Inflammatory macrophage (primary cell): Measurements from ENCODE around the gene GUCY1B1.

Experiments
- DNase-seq, 2 donors: peaks; one replicate each; pipeline ENCODE4 v3.0.0-alpha.2; 2020 to 2022

The GUCY1B1 gene

DNA sequence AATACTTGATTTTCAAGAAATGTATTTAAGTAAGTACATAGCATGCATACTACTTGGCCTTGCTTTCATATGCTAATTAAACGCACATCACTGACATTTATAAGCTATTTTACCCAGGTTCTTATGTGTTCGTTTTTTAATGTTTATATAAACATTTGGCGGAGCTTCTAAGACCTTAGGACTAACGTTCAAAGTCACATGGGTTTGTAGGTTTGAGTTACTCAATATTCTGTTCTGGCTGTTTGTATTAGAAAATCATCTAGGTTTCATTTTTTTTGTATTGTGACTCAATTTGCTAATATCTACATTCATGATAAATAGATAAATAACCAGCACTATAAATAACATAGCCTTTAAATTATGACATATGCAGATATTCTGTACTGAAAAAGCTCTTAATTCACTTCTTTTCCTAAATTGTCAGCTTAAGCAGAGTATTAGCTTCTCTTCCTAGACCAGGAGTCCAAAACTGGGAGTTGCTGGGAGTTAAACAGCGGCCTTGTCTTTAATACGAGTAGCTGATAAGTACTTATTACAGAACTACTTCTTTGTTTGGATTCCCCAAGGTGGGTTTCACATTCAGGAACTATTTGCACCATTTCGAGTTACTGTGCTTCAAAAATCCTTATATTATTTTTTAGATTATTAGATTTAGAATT, 42.0 kb downstream of the GUCY1B1 start:
- DNase-seq: no peak

DNA sequence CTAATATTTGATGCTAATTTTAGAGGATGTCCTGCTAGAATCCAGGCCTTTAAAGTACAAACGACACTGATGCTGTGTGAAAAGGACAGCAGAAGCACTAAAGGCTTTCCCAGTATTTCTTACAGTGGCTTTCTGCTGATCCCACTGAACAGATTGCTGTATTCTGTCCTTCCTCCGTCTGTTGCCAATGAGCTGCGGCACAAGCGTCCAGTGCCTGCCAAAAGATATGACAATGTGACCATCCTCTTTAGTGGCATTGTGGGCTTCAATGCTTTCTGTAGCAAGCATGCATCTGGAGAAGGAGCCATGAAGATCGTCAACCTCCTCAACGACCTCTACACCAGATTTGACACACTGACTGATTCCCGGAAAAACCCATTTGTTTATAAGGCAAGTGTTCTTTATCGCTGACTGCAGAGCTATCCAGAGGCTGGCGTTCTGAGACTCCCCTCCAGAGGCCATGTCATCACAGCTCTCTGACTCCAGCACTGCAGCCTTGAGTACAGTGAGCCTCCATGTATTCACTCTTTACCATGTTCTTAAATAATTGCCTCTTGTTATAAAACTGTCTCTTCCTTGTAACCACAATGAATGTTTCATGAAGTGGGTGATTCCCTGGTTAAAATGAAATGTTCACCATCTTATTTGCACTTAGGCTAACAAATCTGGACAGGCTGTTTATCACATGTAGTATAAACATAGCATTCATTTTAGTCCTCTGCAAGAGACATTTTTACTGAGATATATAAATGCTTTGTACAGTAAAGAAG, 43.6 kb downstream of the GUCY1B1 start:
- no peak for DNase-seq

DNA sequence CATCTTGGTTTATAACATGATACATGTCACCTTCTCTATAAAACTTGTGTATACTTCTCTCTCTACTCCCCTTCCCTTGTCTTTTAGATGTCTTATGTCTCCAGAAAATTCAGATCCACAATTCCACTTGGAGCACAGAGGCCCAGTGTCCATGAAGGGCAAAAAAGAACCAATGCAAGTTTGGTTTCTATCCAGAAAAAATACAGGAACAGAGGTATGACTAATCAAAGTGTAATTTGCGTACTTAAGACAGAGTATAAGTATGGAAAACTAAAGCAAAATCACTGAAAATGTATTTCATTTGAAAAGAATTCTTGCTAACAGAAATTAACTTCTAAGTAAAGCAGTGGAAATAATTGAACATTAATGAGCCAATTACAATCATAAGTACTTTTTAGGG, 46.2 kb downstream of the GUCY1B1 start:
- no peak for DNase-seq

DNA sequence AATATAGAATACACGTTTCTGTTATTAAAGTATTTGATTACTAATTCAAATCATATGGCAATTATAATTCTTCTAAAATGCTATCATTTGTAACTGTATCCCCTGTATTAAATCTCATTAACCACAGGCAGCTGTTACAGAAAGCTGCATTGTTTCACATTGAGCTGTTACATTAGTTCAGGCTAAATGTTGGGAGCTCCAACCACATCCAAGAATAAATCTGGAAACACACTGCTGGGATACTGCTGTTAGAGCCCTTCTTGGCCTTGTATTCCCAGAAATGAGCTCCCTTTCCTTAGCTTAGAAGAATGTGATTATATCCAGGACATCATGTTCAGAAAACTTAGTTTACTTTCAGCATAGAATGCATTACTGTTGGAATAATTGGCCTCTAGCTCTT, 48.2 kb downstream of the GUCY1B1 start:
- no peak for DNase-seq

DNA sequence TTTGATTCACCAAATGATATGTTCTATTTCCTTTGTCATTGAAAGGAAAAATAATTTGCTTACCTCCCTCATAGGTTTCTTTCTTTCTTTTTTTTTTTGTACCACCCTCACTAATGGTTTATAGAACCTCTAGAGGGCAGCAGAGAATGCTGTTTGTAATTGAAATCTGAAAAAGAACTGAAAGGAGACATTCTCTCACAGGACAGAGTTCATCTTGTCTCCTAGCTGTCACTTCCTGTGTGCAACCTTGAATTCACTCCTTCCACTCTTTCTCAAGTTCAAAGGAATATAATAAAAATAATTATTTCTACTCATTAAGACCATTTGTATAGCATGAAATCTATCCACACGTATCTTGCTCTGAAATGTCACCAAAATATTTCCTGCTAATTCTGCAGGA, 51.0 kb downstream of the GUCY1B1 start:
- peak; percentile 66 to 83 for DNase-seq

DNA sequence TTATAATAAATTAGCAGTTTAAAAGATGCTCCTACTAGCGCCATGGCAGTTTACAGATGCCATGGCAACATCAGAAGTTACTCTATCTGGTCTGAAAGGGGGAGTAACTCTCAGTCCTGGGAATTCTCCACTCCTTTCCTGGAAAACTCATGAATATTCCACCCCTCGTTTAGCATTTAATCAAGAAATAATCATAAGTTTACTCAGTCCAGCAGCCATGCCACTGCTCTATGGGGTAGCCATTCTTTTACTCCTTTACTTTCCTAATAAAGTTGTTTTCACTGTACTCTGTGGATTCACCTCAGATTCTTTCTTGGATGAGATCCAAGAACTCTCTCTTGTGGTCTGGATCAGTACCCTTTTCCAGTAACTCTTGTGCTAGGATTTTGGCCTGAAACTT, 52.3 kb downstream of the GUCY1B1 start:
- no peak for DNase-seq

DNA sequence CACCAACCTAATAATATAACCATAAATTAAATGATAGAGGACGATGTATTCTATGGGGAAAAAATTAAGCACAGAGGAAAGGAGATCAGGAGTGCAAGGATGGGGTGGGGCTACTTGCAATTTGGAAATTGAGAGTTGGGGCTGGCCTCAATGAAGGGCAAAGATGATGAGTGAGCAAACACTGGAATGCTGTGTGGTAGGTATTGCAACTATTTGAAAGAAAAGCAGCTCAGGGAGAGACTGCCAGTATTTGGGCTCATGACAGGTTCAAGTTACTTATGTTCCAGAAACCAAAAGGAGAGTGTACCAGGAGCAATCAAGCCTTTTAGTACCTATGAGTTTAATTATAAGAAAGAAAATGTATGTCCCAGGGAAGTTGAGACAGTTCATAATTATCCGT, 59.8 kb downstream of the GUCY1B1 start:
- no peak for DNase-seq

DNA sequence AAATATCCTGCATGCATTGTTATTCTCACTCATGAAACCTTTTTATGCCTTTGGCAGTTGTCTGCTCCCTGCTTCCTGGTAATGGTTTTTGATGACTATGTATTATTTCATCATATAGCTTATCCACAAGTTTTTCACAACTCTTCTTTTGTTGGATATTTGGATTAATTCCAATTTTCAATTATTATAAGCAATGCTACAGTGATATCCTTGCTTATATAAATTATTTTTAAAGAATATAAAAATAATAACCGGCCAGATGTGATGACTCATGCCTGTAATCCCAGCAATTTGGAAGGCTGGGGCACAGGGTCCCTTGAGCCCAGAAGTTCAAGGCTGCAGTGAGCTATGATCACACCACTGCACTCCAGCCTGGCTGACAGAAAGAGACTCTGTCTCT, 60.2 kb downstream of the GUCY1B1 start:
- DNase-seq: no peak

DNA sequence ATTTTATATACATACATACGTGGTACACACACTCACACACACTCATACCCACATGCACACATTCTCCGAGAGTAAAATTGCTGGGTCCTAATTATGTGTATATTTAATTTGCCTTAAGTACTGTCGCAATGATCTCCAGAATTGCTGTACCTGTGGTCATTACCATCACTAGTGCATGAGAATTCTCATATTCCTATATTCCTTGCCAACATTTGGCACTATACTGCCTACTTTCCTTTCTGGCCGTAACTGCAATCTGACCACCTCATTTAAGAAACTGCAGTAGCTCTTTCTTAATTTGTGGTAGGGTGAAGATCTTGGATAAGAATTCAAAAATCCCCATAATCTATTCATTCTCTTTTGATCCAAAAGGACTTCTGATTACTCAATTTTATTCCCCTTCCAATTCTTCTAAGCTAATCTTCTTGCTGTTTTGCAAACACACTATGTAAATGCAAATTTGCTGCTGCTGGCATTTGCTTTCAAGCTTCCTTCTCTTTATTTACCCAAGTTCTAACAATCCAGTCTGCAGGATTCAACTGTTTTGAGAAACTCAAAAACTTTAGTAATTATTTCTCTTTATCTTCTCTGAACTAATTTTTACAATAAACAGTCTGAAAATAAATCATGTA, 62.2 kb downstream of the GUCY1B1 start:
- no peak for DNase-seq

DNA sequence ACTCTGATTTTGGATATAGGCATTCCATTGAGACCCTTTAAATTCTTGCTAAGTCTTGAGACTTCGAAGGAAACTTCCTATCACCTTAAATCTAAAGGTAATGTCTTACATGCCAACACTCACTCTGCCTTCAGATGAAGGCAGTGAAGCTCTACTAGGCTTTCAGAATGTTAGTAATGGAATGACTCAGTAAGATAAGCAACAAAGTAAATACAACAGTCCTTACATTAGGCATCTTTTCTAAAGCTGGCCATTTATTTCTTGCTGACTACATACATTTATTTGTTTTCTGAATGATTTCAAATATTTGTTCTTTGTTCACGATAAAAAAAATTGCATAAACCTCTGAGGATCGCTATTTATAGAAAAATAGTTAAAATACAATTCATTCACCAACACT, 63.8 kb downstream of the GUCY1B1 start:
- no peak for DNase-seq

DNA sequence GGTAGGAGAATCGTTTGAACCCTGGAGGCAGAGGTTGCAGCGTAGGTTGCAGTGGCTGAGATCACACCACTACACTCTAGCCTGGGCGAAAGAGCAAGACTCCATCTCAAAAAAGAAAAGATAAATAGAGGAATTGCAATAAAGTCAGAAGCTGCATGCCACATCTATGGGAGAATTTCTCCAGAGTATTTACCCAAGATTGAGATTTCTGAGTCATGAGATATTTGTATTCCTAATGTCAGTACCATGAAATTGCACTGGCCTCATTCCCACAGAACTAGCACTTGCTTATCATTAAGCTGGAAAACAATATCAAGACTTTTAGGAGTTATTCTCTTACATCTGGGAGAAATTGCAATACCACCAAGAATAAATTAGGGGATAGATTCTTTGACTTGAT, 69.8 kb downstream of the GUCY1B1 start:
- no peak for DNase-seq

DNA sequence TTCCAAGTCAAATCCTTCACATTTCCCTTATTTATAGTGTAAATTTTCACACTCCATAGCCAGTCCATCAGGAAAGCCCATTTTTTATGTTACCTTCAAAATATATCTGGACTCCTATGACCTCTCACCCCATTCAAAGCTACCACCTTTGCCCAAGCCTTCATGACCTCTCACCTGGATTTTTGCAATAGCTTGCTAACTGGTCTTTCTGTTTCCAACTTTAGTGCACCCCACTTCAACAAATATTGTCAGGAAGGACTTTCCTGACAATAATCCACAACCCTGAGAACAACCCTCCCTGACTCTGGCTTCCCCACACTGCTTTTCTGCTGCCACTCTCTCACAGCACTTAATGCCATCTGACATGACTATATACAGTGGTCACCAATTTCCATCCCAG, 73.8 kb downstream of the GUCY1B1 start:
- no peak for DNase-seq

DNA sequence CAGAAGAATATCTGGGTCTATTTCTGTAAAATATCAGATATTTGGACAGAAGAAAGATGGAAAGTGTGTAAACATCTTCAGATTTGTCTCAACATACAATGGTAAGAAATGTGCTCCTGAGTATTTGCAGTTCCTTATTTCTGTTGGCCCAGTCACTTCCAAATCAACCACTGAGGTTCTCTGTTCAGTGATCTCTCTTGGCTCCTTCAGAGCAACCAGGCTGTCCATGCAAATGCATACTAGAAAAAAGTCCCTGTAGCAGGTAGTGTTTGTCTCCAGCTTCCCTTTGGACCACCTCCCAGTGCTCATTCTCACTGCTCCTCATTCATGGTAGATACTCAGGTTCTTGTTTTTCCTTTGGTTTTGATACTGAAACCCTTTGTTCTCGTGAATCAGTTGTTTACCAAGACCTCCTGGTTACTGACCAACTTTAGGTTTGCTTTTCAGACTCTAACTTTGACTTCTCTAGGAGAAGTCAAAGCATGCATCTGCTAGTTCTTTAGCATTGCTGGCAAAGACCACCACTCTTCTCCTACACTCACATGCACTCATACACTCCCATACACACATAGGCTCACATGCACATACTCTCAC, 78.5 kb downstream of the GUCY1B1 start:
- no peak for DNase-seq

DNA sequence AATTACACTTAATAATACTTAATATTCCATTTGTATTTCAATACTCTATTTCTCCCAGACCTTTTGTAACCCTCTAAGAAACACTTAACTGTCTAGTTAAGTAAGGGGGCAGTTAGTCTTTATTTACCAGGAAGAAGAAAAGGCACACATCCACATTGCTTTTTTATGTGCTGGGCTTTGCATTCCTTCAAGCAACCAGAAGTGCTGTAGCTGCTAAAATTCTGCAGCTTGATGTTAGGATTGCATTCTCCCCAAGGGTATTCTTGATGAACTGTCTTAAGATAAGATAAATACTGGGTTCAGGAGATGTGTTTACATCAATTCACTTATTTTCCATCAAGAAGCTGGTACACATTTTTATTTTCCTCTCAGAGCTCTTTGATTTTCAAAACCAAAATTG, 83.3 kb downstream of the GUCY1B1 start:
- no peak for DNase-seq

DNA sequence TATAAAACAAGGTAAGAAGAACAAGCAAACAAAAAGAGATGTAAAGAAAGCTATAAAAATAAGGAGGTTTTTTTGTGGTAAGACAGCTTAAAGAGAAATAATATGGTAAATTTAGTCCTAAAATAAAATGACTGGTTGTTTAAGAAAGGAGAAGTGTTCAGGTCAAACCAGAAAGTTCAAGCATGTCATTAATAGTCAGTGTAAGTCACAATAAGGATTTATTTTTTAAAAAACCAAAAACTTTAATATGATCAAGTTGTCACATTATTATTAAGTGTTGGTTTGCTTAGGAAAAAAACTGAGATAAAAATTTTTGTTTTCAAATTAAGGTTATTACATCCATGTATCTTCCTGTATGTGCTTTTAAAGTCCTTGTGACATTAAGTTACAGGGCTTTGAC, 88.1 kb downstream of the GUCY1B1 start:
- no peak for DNase-seq

DNA sequence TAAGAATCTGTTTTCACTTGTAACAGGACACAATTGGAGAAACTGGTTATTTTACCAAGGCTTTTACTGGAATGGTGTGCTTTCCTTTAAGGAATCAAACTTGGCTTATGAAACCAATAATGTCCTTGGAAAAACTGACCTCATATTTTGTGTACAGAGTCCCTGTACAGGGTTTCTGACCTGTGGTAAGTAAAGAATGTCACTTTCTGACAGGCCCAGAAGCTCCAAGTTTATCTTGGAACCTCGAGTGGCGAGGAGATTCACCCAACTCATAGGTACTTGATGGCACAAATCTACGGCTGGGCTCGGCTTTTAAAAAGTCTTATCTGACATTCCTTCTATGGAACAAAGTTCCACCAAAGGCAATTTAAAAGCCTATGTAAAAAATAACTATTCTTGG, 90.2 kb downstream of the GUCY1B1 start:
- DNase-seq: no peak

DNA sequence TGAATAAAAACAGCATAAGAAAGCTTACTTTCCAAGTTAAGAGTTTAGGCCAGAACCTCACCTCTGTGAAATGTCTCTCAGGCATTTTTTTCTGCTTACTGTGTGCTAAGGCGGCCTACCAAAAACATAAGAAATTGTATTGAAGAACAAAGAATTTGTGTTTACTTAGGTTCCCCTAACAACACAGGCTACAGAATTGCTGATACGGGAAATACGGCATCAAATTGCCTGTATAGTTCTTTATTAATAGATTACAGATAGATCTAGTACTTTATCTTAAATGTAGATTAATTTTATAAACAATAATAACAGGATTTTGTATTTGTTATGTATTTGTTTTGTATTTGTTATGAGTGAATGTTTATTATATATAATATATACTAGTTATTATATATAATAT, 94.4 kb downstream of the GUCY1B1 start:
- DNase-seq: no peak

DNA sequence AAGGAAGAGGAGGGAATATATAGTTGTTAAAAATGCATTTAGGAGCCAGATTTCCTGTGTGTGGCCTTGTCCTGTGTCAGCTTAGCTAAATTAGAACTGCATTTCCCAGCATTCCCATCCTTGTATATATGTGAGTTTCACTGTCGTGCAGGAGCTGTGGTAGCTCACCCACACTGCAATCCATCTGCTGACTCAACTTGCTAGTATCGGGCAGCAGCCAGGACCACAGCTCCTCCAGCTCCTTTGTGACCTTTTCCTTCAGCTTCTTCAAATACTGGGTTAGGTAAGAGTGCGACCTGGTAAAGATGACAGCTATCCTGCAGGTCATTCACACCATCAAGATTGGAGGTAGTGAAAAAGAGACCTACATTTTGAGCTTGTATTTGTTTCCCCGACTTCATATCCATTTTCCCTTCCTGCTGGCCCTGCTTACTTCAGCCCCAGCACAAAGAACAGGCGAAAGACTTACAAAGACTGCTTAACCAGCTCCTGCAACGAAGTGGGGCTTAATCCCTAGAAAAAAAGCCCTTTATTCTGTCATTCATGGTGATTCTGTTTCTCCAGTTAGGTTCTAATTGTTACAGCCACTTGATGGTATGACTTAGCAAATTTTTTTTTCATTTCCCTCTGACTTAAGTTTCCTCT, 95.9 kb downstream of the GUCY1B1 start:
- no peak for DNase-seq

DNA sequence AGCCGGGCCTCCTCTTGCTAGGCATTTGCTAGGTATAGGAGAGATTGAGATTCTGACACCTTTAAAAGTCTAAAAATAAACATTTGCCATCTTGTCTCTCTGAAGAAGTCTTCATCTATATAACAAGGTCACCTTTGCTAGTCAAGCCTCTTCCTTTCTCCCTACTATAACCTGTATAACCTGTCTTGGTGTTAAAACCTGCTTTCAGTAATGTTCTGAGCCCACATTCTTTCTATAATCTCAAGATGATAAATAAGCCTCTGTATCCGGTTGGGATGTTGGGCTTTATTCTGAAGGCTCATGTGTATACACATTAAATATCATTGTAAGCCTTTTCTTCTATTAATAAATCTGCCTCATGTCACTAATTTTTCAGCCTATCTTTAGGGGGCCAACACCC, 97.1 kb downstream of the GUCY1B1 start:
- DNase-seq: no peak
